Uterus (tissue), 4 donors: ENCODE measurements around the gene MAGI2. TPM values are rescaled to one million over a fixed set of nuclear protein-coding genes. Genes with fewer than 3 reads are reported as not detected.

Experiments
- DNase-seq, 2 donors: peaks; one replicate each; pipeline ENCODE4 v3.0.0-alpha.2; 2019 to 2020
- H3K27ac ChIP-seq, 2 donors: fragments of 200-600 bp; sonication (generic); 1 replicate in 1 of 2; 2 replicates in 1 of 2; pipeline ENCODE4 v1.5.1; 2016 to 2018
- H3K27me3 ChIP-seq, 2 donors: fragments of 200-600 bp; sonication (generic); one replicate each; pipeline ENCODE4 v1.5.1; 2018 to 2019; ENCODE audit warnings: control low read depth in 1 of 2
- H3K36me3 ChIP-seq, 2 donors: fragments of 200-600 bp; sonication (generic); one replicate each; pipeline ENCODE4 v1.5.1; 2019; ENCODE audit warnings: control low read depth in 1 of 2
- H3K4me1 ChIP-seq, 2 donors: fragments of 200-600 bp; sonication (generic); one replicate each; pipeline ENCODE4 v1.5.1; 2018 to 2019; ENCODE audit warnings: control low read depth in 1 of 2
- H3K4me3 ChIP-seq, 2 donors: fragments of 200-600 bp; sonication (generic); 1 replicate in 1 of 2; 2 replicates in 1 of 2; pipeline ENCODE4 v1.5.1; 2018 to 2019; ENCODE audit warnings: mild to moderate bottlenecking in 1 of 2
- H3K9me3 ChIP-seq, 2 donors: fragments of 200-600 bp; sonication (generic); one replicate each; pipeline ENCODE4 v1.5.1; 2019; ENCODE audit warnings: control low read depth in 1 of 2
- POLR2A ChIP-seq, 2 donors: fragments of 450-650 bp; IDR thresholded peaks; one replicate each; pipeline ENCODE4 v1.6.1; 2016; ENCODE audit warnings: antibody characterized with exemption in 2 of 2, mild to moderate bottlenecking in 1 of 2, moderate library complexity in 1 of 2
- intact Hi-C: fragments of 100-400 bp; cut with DNase I; formaldehyde crosslinking; loops from one replicate; pipeline ENCODE4 v1.15.1; 2023; ENCODE audit warnings: low total_unique reads
- total RNA-seq, 4 donors: library from RNA; depleted of rRNA in 3 of 4; stranded (reverse); fragments of >200 nt in 3 of 4; gene quantifications; one replicate each; pipeline versions ENCODE4 v1.1.0 to v1.2.4, GENCODE V29; 2014 to 2023
- TF ChIP-seq, protein P1 (sequence below), 4 experiments: fragments of 200-600 bp in 2 of 4; fragments of 450-650 bp in 2 of 4; sonication (generic) in 2 of 4; IDR thresholded peaks; one replicate each; pipeline ENCODE4 v1.5.1; 2016 to 2019; ENCODE audit warnings: antibody characterized with exemption in 4 of 4, mild to moderate bottlenecking in 2 of 4, moderate library complexity in 1 of 4
- donor health status: DM: yes; HTN: yes; CAD: no.

Gene MAGI2
- total RNA-seq, 4 donors from 2014 or later = 5.3 to 23.2 (median 13.8) TPM

- intact Hi-C loops = no loop called here
- no peaks in the 10 kb centered on the region for H3K36me3 ChIP-seq
- H3K9me3 ChIP-seq = no peaks in the 10 kb centered on the region
- no peaks in the 10 kb centered on the region for H3K4me1 ChIP-seq
- H3K27ac ChIP-seq = no peak overlapping the region
- H3K4me3 ChIP-seq = no peak overlapping the region
- no peaks in the 10 kb centered on the region for H3K27me3 ChIP-seq
- no peak for DNase-seq
- TF ChIP-seq, protein P1, sequence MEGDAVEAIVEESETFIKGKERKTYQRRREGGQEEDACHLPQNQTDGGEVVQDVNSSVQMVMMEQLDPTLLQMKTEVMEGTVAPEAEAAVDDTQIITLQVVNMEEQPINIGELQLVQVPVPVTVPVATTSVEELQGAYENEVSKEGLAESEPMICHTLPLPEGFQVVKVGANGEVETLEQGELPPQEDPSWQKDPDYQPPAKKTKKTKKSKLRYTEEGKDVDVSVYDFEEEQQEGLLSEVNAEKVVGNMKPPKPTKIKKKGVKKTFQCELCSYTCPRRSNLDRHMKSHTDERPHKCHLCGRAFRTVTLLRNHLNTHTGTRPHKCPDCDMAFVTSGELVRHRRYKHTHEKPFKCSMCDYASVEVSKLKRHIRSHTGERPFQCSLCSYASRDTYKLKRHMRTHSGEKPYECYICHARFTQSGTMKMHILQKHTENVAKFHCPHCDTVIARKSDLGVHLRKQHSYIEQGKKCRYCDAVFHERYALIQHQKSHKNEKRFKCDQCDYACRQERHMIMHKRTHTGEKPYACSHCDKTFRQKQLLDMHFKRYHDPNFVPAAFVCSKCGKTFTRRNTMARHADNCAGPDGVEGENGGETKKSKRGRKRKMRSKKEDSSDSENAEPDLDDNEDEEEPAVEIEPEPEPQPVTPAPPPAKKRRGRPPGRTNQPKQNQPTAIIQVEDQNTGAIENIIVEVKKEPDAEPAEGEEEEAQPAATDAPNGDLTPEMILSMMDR (IDR thresholded peaks at IDR 0.05) = no peak
- no peak for TF ChIP-seq POLR2A (IDR thresholded peaks at IDR 0.05)
These were observed 46.1 kb downstream of the MAGI2 start for GRCh38 chr7:79407351-79407750.

DNA sequence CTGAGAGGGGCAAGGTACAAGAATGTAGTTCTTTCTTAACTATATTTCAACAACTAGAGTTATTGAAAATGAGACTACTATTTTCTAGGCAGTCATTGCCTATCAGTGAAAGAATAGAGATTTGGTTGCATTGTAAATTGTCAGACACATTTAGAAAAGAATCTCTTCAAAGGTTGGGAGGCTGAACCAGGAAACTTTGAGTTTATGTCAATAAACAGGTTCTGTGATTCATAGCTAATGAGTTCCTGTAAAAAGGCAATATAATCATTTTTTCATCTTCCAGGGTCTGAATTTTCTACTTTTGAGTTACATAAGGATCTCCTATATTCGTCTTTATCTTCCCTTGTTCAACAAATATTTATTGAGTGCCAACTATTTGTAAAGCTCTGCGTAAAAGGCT is 47.1 kb downstream of the MAGI2 start:
- Histone ChIP-seq H3K36me3 (no peaks in the 10 kb centered on the region), H3K9me3 (no peaks in the 10 kb centered on the region), H3K27me3 (no peaks in the 10 kb centered on the region), H3K4me3 (no peak overlapping the region), H3K4me1 (no peaks in the 10 kb centered on the region), H3K27ac (no peak overlapping the region)
- TF ChIP-seq, protein P1 (IDR thresholded peaks at IDR 0.05) = no peak
- TF ChIP-seq POLR2A (IDR thresholded peaks at IDR 0.05) = no peak
- intact Hi-C loops = no loop called here
- no peak for DNase-seq

DNA sequence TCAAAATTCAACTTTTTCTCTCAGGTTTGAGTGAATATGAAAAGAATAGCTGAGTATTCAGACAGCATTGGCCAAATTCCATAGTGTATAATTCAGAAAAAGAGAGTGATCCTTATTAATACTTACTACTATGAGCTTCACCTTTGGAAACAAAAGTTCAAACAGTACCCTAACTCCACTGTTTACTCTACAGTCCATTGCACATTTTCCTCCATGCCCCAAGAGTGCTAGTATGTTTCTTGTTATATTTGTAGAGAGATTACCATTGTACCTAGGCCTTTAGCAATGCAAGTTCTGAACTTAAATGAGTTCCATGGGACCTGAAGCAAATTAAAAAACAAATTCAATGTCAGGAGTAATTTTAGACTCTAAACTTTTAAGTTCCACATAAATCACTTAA is 48.1 kb downstream of the MAGI2 start:
- no peaks in the 10 kb centered on the region for H3K4me1 ChIP-seq
- no peak overlapping the region for H3K4me3 ChIP-seq
- H3K27ac ChIP-seq = no peak overlapping the region
- TF ChIP-seq, protein P1 (IDR thresholded peaks at IDR 0.05) = no peak
- TF ChIP-seq POLR2A (IDR thresholded peaks at IDR 0.05) = no peak
- intact Hi-C loops = no loop called here
- no peaks in the 10 kb centered on the region for H3K36me3 ChIP-seq
- DNase-seq = no peak
- no peaks in the 10 kb centered on the region for H3K9me3 ChIP-seq
- no peaks in the 10 kb centered on the region for H3K27me3 ChIP-seq

- no peak for DNase-seq
- Histone ChIP-seq H3K4me1 (no peaks in the 10 kb centered on the region), H3K27me3 (no peaks in the 10 kb centered on the region), H3K9me3 (no peaks in the 10 kb centered on the region), H3K36me3 (no peaks in the 10 kb centered on the region), H3K4me3 (no peak overlapping the region), H3K27ac (no peak overlapping the region)
- intact Hi-C loops = no loop called here
- TF ChIP-seq, protein P1 (IDR thresholded peaks at IDR 0.05) = no peak
- TF ChIP-seq POLR2A (IDR thresholded peaks at IDR 0.05) = no peak
These were observed 49.6 kb downstream of the MAGI2 start for GRCh38 chr7:79403879-79404278.

DNA sequence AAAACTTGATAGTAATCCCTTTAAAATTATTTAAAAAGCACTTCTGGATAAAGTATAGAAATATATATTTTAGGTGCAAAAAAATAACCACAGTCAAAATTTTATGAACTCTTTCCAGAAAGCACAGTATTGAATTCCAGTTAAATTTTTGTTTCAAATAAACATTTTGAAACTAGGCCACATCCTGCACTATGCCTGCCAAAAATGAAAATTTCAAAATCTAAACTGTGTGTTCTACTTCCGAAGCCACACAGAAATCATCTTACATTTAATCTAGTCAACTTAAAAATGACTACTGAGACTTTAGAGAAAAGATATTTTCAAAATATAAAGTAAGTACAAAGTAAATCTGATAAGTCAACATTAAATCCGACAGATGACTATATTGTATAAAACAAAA is 50.0 kb downstream of the MAGI2 start:
- H3K27me3 ChIP-seq = no peaks in the 10 kb centered on the region
- intact Hi-C loops = no loop called here
- no peak overlapping the region for H3K27ac ChIP-seq
- no peak for DNase-seq
- no peaks in the 10 kb centered on the region for H3K4me1 ChIP-seq
- H3K36me3 ChIP-seq = no peaks in the 10 kb centered on the region
- H3K9me3 ChIP-seq = no peaks in the 10 kb centered on the region
- TF ChIP-seq POLR2A (IDR thresholded peaks at IDR 0.05) = no peak
- TF ChIP-seq, protein P1 (IDR thresholded peaks at IDR 0.05) = no peak
- H3K4me3 ChIP-seq = no peak overlapping the region
